HL-60 (cell line): ENCODE data around the gene CSGALNACT2.

Source experiments
- DNase-seq, 2 experiments: peaks; one replicate each; pipeline ENCODE4 v3.0.0-alpha.2; 2010 to 2020; ENCODE audit warnings: low read depth in 1 of 2, low spot score in 1 of 2
- H3K27ac ChIP-seq: fragments of 250-450 bp; sonication (Bioruptor Pico); replicated peaks from 2 replicates; pipeline ENCODE4 v1.5.1; 2020; ENCODE audit warnings: mild to moderate bottlenecking, moderate library complexity
- H3K27me3 ChIP-seq: fragments of 250-450 bp; sonication (Bioruptor Pico); 2 replicates; pipeline ENCODE4 v1.5.1; 2021; ENCODE audit warnings: mild to moderate bottlenecking, moderate library complexity; ENCODE audit not compliant: insufficient read depth, poor library complexity, severe bottlenecking
- H3K4me3 ChIP-seq: replicated peaks from 2 replicates; pipeline ENCODE4 v1.5.1; 2011; ENCODE audit warnings: mild to moderate bottlenecking, control low read depth, low read length; ENCODE audit not compliant: insufficient read depth
- CTCF ChIP-seq: IDR thresholded peaks from one replicate; pipeline ENCODE4 v1.5.1; 2011; ENCODE audit warnings: low read length, control low read depth, inconsistent platforms; ENCODE audit not compliant: insufficient read depth
- GABPA ChIP-seq: IDR thresholded peaks from 2 replicates; pipeline ENCODE4 v1.6.1; 2012; ENCODE audit warnings: low read depth
- POLR2AphosphoS5 ChIP-seq: IDR thresholded peaks from 2 replicates; pipeline ENCODE4 v1.6.1; 2012; ENCODE audit warnings: low read depth
- REST ChIP-seq: IDR thresholded peaks from 2 replicates; pipeline ENCODE4 v1.6.1; 2012; ENCODE audit warnings: low read depth; ENCODE audit not compliant: insufficient replicate concordance
- SPI1 ChIP-seq: IDR thresholded peaks from 2 replicates; pipeline ENCODE4 v1.6.1; 2012; ENCODE audit warnings: low read depth, mild to moderate bottlenecking, borderline replicate concordance

CSGALNACT2 gene

GRCh38 chr10:43130770-43131171 is 7.5 kb upstream of the CSGALNACT2 start:
- no peak overlapping the region for H3K27ac ChIP-seq
- TF ChIP-seq POLR2AphosphoS5 (no peak), GABPA (no peak), REST (no peak), CTCF (no peak), SPI1 (no peak)
- no peak for DNase-seq
- H3K4me3 ChIP-seq: no peak overlapping the region
- H3K27me3 ChIP-seq: no peaks in the 10 kb centered on the region

- Histone ChIP-seq H3K27ac (no peak overlapping the region), H3K27me3 (no peaks in the 10 kb centered on the region), H3K4me3 (no peak overlapping the region)
- no peak for TF ChIP-seq GABPA
- no peak for TF ChIP-seq SPI1
- no peak for TF ChIP-seq POLR2AphosphoS5
- TF ChIP-seq REST: no peak
- TF ChIP-seq CTCF: no peak
- DNase-seq: no peak
Measured at GRCh38 chr10:43131256-43131655, 7.0 kb upstream of the CSGALNACT2 start.

GRCh38 chr10:43131906-43132305 is 6.3 kb upstream of the CSGALNACT2 start:
- Histone ChIP-seq H3K27me3 (no peaks in the 10 kb centered on the region), H3K4me3 (no peak overlapping the region), H3K27ac (no peak overlapping the region)
- no peak for TF ChIP-seq CTCF
- no peak for TF ChIP-seq POLR2AphosphoS5
- TF ChIP-seq REST: no peak
- no peak for TF ChIP-seq SPI1
- no peak for TF ChIP-seq GABPA
- no peak for DNase-seq
